Left lung (tissue), 10 donors: ENCODE data around the gene SIRT1. TPM values are rescaled to one million over a fixed set of nuclear protein-coding genes. Genes with fewer than 3 reads are reported as not detected.
A peak's percentile ranks its signal among the peaks of the same experiment; 100 is the strongest.

ENCODE experiments used
- ATAC-seq: fragments of 200-7000 bp; cut with Tn5 transposase; one replicate; pipeline ENCODE4 v1.9.1; 2020; ENCODE audit warnings: moderate library complexity
- DNase-seq, 4 donors: peaks; one replicate each; pipeline ENCODE4 v3.0.0-alpha.2; 2013 to 2020
- H3K27ac ChIP-seq, 2 donors: fragments of 200-600 bp; sonication (generic) in 1 of 2; one replicate each; pipeline versions ENCODE4 v1.5.0 to v1.8.0; 2020 to 2021
- H3K27me3 ChIP-seq, 2 donors: fragments of 200-600 bp; sonication (generic) in 1 of 2; one replicate each; pipeline versions ENCODE4 v1.5.0 to v1.8.0; 2020 to 2021
- H3K36me3 ChIP-seq, 2 donors: fragments of 200-600 bp; sonication (generic) in 1 of 2; one replicate each; pipeline versions ENCODE4 v1.5.0 to v1.8.0; 2020 to 2021
- H3K4me1 ChIP-seq, 2 donors: fragments of 200-600 bp; one replicate each; pipeline ENCODE4 v1.8.0; 2021
- H3K4me3 ChIP-seq, 2 donors: fragments of 200-600 bp; sonication (generic) in 1 of 2; one replicate each; pipeline versions ENCODE4 v1.5.0 to v1.8.0; 2020 to 2021; ENCODE audit warnings: mild to moderate bottlenecking in 1 of 2
- H3K9me3 ChIP-seq, 2 donors: fragments of 200-600 bp; sonication (generic) in 1 of 2; one replicate each; pipeline versions ENCODE4 v1.5.0 to v1.8.0; 2020 to 2021
- CTCF ChIP-seq, 2 donors: fragments of 200-600 bp; sonication (generic) in 1 of 2; IDR thresholded peaks; one replicate each; pipeline versions ENCODE4 v1.5.0 to v1.8.0; 2021; ENCODE audit warnings: antibody characterized with exemption in 2 of 2
- intact Hi-C, 2 donors: fragments of 100-400 bp; cut with DNase I; formaldehyde crosslinking; loops; one replicate each; pipeline versions ENCODE4 v1.11.2 to v1.14.2; 2022
- polyA plus RNA-seq, 6 donors: library from polyadenylated mRNA; unstranded; fragments of 120-200 nt; gene quantifications; one replicate each; pipeline ENCODE4 v1.2.1, GENCODE V29; 2013; ENCODE audit not compliant: insufficient read length in 6 of 6
- total RNA-seq, 2 donors: library from RNA; stranded (reverse); fragmentation: NEBNext Ultra II Directional; extraction: Animal tissue kit (Norgen Biotek cat#: 25700); gene quantifications; one replicate each; pipeline ENCODE4 v1.2.1, GENCODE V29; 2021
- donor health status: DM: no; HTN: yes; CAD: no.
- donor health status: DM: no; HTN: no; CAD: no.

SIRT1 gene
- total and polyA plus RNA-seq, 8 donors: 17.5 to 39.7 (median 34.7) TPM

- DNase-seq (peak; percentile 86 to 98 (median 96)), ATAC-seq (peak; percentile 99)
- Histone ChIP-seq H3K4me1 (peaks cover 0 to 8% of the 10 kb centered on the region in 2 donors), H3K36me3 (no peaks in the 10 kb centered on the region), H3K9me3 (no peaks in the 10 kb centered on the region), H3K4me3 (peak overlapping the region; percentile 52 to 64), H3K27me3 (no peaks in the 10 kb centered on the region), H3K27ac (peak overlapping the region; percentile 90)
- intact Hi-C loops: no loop called here
- no peak for TF ChIP-seq CTCF (IDR thresholded peaks at IDR 0.05)
Measured at GRCh38 chr10:67849331-67850011, 35.0 kb upstream of the SIRT1 start.

- no peak for TF ChIP-seq CTCF (IDR thresholded peaks at IDR 0.05)
- no peak overlapping the region for H3K27ac ChIP-seq
- peak in 2 of 4 donors; percentile 78 to 80 for DNase-seq
- no peak for ATAC-seq
- no peaks in the 10 kb centered on the region for H3K9me3 ChIP-seq
- no peaks in the 10 kb centered on the region for H3K36me3 ChIP-seq
- H3K27me3 ChIP-seq: no peaks in the 10 kb centered on the region
- peaks cover 4 to 8% of the 10 kb centered on the region in 2 donors for H3K4me1 ChIP-seq
- intact Hi-C loops: no loop called here
- H3K4me3 ChIP-seq: no peak overlapping the region
Measured at GRCh38 chr10:67851186-67851585, 33.3 kb upstream of the SIRT1 start.

- no peak for TF ChIP-seq CTCF (IDR thresholded peaks at IDR 0.05)
- Histone ChIP-seq H3K4me1 (peaks cover 4 to 8% of the 10 kb centered on the region in 2 donors), H3K27me3 (no peaks in the 10 kb centered on the region), H3K4me3 (no peak overlapping the region), H3K9me3 (no peaks in the 10 kb centered on the region), H3K36me3 (no peaks in the 10 kb centered on the region), H3K27ac (no peak overlapping the region)
- ATAC-seq: no peak
- DNase-seq: no peak
- intact Hi-C loops: no loop called here
Measured at GRCh38 chr10:67852761-67853160, 31.7 kb upstream of the SIRT1 start.

GRCh38 chr10:67853512-67853911 lies 30.9 kb upstream of the SIRT1 start:
- intact Hi-C loops: no loop called here
- Histone ChIP-seq H3K36me3 (no peaks in the 10 kb centered on the region), H3K9me3 (no peaks in the 10 kb centered on the region), H3K27me3 (no peaks in the 10 kb centered on the region), H3K4me3 (no peak overlapping the region), H3K27ac (no peak overlapping the region), H3K4me1 (peaks cover 4 to 8% of the 10 kb centered on the region in 2 donors)
- DNase-seq (no peak), ATAC-seq (no peak)
- TF ChIP-seq CTCF (IDR thresholded peaks at IDR 0.05): no peak

- Histone ChIP-seq H3K36me3 (no peaks in the 10 kb centered on the region), H3K4me1 (peaks cover 0 to 4% of the 10 kb centered on the region in 2 donors), H3K9me3 (no peaks in the 10 kb centered on the region), H3K27me3 (no peaks in the 10 kb centered on the region), H3K27ac (no peak overlapping the region), H3K4me3 (no peak overlapping the region)
- intact Hi-C loops: loop anchor here in 1 of 2 donors (5.0 kb wide), 1 partner anchor 298 kb away; no protein-coding TSS in a partner anchor
- ATAC-seq (no peak), DNase-seq (no peak)
- TF ChIP-seq CTCF (IDR thresholded peaks at IDR 0.05): no peak
Measured at GRCh38 chr10:67858971-67859370, 25.5 kb upstream of the SIRT1 start.
